Measurements from ENCODE around the gene KIF6.

GRCh38 chr6:39420300-39421265, 304.6 kb downstream of the KIF6 start:
- TF ChIP-seq CTCF (IDR thresholded peaks at IDR 0.05; ENCODE audit: borderline replicate concordance, extremely low read depth, low read length, poor library complexity, severe bottlenecking): no peak
- TF ChIP-seq EZH2 (IDR thresholded peaks at IDR 0.05; ENCODE audit: borderline replicate concordance, low read depth, low read length, severe bottlenecking): no peak
